K562 (cell line): ENCODE measurements around the gene VWA3B. TPM values are rescaled to one million over a fixed set of nuclear protein-coding genes. Genes with fewer than 3 reads are reported as not detected.
"Not testable (repeated sequence)": the region's sequence is repeated elsewhere in the genome, so short reads cannot be mapped to it uniquely, and the experiment has no call there.

Experiments
- ATAC-seq: fragments of 200-7000 bp; cut with Tn5 transposase; 3 replicates; pipeline ENCODE4 v1.9.1; 2020; ENCODE audit warnings: moderate library complexity
- BruUV-seq: library from RNA; stranded (reverse); fragments of 400-500 nt; replicated peaks from 2 replicates; lab custom pipeline; 2021; lab: Mats Ljungman, UMichigan
- CTCF ChIA-PET: fragments of 300-600 bp; formaldehyde crosslinking; extraction: SDS; loops from one replicate; lab custom pipeline; 2021; ENCODE audit warnings: low intra/inter-chr PET ratio; lab: Yijun Ruan, JAX
- POLR2A ChIA-PET: fragments of 300-600, 350-650 bp; sonication (Branson Sonifier 250); formaldehyde crosslinking; extraction: SDS; loops from one replicate; lab custom pipeline; 2021; ENCODE audit warnings: antibody characterized with exemption, inconsistent platforms; lab: Yijun Ruan, JAX
- DNase-seq, 4 experiments: peaks; one replicate each; pipeline versions ENCODE4 v3.0.0 to v3.0.0-alpha.2; 2011 to 2018; ENCODE audit warnings: low spot score in 3 of 4, mixed read lengths in 3 of 4; ENCODE audit errors: extremely low read depth in 1 of 4
- FAIRE-seq: peaks from 2 replicates; lab custom pipeline; 2011; peaks lifted over from hg19 to GRCh38; lab: Jason Lieb, UNC
- H2AFZ ChIP-seq: 2 replicates; pipeline ENCODE4 v1.6.0; 2011; ENCODE audit warnings: low read depth, low read length, control low read depth, inconsistent platforms
- H3K27ac ChIP-seq: fragments of 200-600 bp; 3 replicates; pipeline ENCODE4 v1.8.0; 2011; ENCODE audit warnings: low read depth, mild to moderate bottlenecking, control low read depth, inconsistent platforms, low read length, moderate library complexity, mixed read lengths; ENCODE audit errors: extremely low read depth
- H3K27me3 ChIP-seq, 2 experiments: fragments of 300-600 bp in 1 of 2; 2 replicates in 1 of 2; 3 replicates in 1 of 2; pipeline versions ENCODE4 v1.6.0 to v1.8.0; 2011; ENCODE audit warnings: inconsistent platforms in 2 of 2, low read length in 2 of 2, mild to moderate bottlenecking in 1 of 2, mixed read lengths in 1 of 2, moderate library complexity in 1 of 2; ENCODE audit not compliant: control insufficient read depth in 2 of 2, insufficient read depth in 2 of 2
- H3K36me3 ChIP-seq: fragments of 300-600 bp; 3 replicates; pipeline ENCODE4 v1.8.0; 2011; ENCODE audit warnings: mild to moderate bottlenecking, low read length, inconsistent platforms; ENCODE audit not compliant: control insufficient read depth, insufficient read depth
- H3K4me1 ChIP-seq, 2 experiments: fragments of 200-600 bp in 1 of 2; replicated peaks in 1 of 2; 2 replicates in 1 of 2; 3 replicates in 1 of 2; pipeline versions ENCODE4 v1.5.1 to v1.8.0; 2011; ENCODE audit warnings: inconsistent platforms in 2 of 2, low read length in 2 of 2, mild to moderate bottlenecking in 1 of 2, mixed read lengths in 1 of 2, moderate library complexity in 1 of 2; ENCODE audit not compliant: control insufficient read depth in 2 of 2, insufficient read depth in 2 of 2
- H3K4me2 ChIP-seq: 2 replicates; pipeline ENCODE4 v1.6.1; 2011; ENCODE audit warnings: low read length, control low read depth, inconsistent platforms, mixed read lengths; ENCODE audit not compliant: insufficient read depth
- H3K4me3 ChIP-seq: fragments of 200-600 bp; sonication (generic), shearing (Covaris generic); 2 replicates; pipeline ENCODE4 v1.5.1; 2016; ENCODE audit warnings: control low read depth, inconsistent platforms
- H3K79me2 ChIP-seq: fragments of 200-600 bp; 3 replicates; pipeline ENCODE4 v1.8.0; 2011; ENCODE audit warnings: low read length, inconsistent platforms; ENCODE audit not compliant: control insufficient read depth, insufficient read depth
- H3K9ac ChIP-seq, 2 experiments: 2 replicates each; pipeline versions ENCODE4 v1.6.0 to v1.6.1; 2011; ENCODE audit warnings: low read depth in 2 of 2, low read length in 2 of 2, control low read depth in 1 of 2, inconsistent platforms in 1 of 2, mild to moderate bottlenecking in 1 of 2, mixed read lengths in 1 of 2; ENCODE audit not compliant: insufficient read depth in 1 of 2
- H3K9me1 ChIP-seq: one replicate; pipeline ENCODE4 v1.6.0; 2011; ENCODE audit warnings: inconsistent platforms, mild to moderate bottlenecking, low read length, moderate library complexity; ENCODE audit not compliant: control insufficient read depth, insufficient read depth
- H3K9me3 ChIP-seq: replicated peaks from 2 replicates; pipeline ENCODE4 v1.5.1; 2011; ENCODE audit warnings: low read depth, low read length, inconsistent platforms; ENCODE audit not compliant: control insufficient read depth, insufficient read depth
- H4K20me1 ChIP-seq: replicated peaks from 2 replicates; pipeline ENCODE4 v1.6.1; 2011; ENCODE audit warnings: low read length, inconsistent platforms, mixed read lengths; ENCODE audit not compliant: control insufficient read depth, insufficient read depth
- FUS ChIP-seq: fragments of 200-400 bp; formaldehyde crosslinking; optimal IDR thresholded peaks from 2 replicates; pipeline ENCODE3; 2017; ENCODE audit warnings: low read depth, low read length
- KHSRP ChIP-seq: fragments of 450-650 bp; IDR thresholded peaks from 2 replicates; pipeline ENCODE4 v1.6.1; 2017
- MEF2A ChIP-seq: IDR thresholded peaks from 2 replicates; pipeline ENCODE4 v1.6.1; 2011; ENCODE audit warnings: low read depth, mild to moderate bottlenecking, low read length, moderate library complexity; ENCODE audit not compliant: control insufficient read depth
- MEF2D ChIP-seq: conservative IDR thresholded peaks from 2 replicates; pipeline ENCODE4 v1.6.1; 2016; ENCODE audit warnings: low read depth, missing genetic modification characterization, missing compliant biosample characterization
- SMARCB1 ChIP-seq: IDR thresholded peaks from 2 replicates; pipeline ENCODE4 v1.6.1; 2011; ENCODE audit warnings: improper control_type of control experiment, low read depth; ENCODE audit not compliant: insufficient read length
- WGBS: fragments of 100-300 bp; shearing (Covaris generic); methylation state at CpG from one replicate; pipeline ENCODE4 v1.1.6; 2016; ENCODE audit warnings: low coverage, mixed read lengths; ENCODE audit not compliant: insufficient coverage; ENCODE audit errors: missing lambda C conversion rate; 5-methylcytosine and 5-hydroxymethylcytosine counted together
- in situ Hi-C: fragments of 300-500 bp; cut with MboI; formaldehyde crosslinking; loops from 4 replicates; pipeline ENCODE4 v1.15.0; 2018; ENCODE audit warnings: inconsistent platforms, mixed read lengths
- intact Hi-C: fragments of 100-400 bp; cut with micrococcal nuclease; formaldehyde crosslinking; loops from 2 replicates; pipeline ENCODE4 v1.14.2; 2022
- polyA plus RNA-seq, 8 experiments: library from polyadenylated mRNA; depleted of rRNA in 4 of 8; stranded (reverse) in 5 of 8; unstranded in 3 of 8; fragments of >200 nt; fragmentation: Nextera tagmentation in 2 of 8; fragmentation: Illumina TruSeq in 1 of 8; extraction: Ambion mirVana in 2 of 8; extraction: Trizol in 1 of 8; gene quantifications; 2 replicates each; pipeline versions ENCODE4 v1.2.1 to v1.2.3, GENCODE V29; 2011 to 2014; ENCODE audit warnings: inconsistent platforms in 1 of 8, missing spikeins in 1 of 8
- total RNA-seq, 7 experiments: library from RNA; depleted of rRNA in 6 of 7; stranded (reverse); fragments of >200 nt in 6 of 7; fragmentation: Illumina TruSeq in 2 of 7; extraction: Trizol in 2 of 7; gene quantifications; 2 replicates each; pipeline versions ENCODE4 v1.2.1 to v1.2.3, GENCODE V29; 2011 to 2021; ENCODE audit warnings: low replicate concordance in 1 of 7
- TF ChIP-seq, protein P1 (sequence below): sonication (generic); formaldehyde crosslinking; IDR thresholded peaks from 2 replicates; pipeline ENCODE4 v1.8.0; 2022; ENCODE audit warnings: missing genetic modification reagents, mild to moderate bottlenecking, borderline replicate concordance
- TF ChIP-seq, protein P2 (sequence below): fragments of 450-650 bp; IDR thresholded peaks from one replicate; pipeline ENCODE4 v1.6.1; 2018; ENCODE audit warnings: mild to moderate bottlenecking, moderate library complexity; ENCODE audit not compliant: partially characterized antibody

The VWA3B gene
- total and polyA plus RNA-seq, 9 of the 15 experiments (the other 6 are each of a cell fraction or from before 2014, with no cell fraction given): not detected

DNA sequence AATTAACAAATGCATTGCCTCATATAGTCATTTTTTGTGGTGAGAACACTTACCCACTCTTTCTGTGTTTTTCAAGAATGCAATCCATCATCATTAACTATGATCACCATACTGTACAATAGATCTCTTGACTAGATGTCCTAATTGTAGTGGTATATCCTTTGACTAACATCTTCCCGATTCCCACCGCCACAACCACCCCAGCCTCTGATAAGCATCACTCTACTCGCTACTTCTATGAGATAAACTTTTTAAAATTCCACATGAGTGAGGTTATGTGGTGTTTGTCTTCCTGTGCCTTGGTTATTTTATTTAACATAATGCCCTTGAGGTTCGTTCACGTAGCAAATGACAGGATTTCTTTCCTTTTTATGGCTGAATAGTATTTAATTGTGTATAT, 6.6 kb downstream of the VWA3B start (continued):
- TF ChIP-seq, protein P1, sequence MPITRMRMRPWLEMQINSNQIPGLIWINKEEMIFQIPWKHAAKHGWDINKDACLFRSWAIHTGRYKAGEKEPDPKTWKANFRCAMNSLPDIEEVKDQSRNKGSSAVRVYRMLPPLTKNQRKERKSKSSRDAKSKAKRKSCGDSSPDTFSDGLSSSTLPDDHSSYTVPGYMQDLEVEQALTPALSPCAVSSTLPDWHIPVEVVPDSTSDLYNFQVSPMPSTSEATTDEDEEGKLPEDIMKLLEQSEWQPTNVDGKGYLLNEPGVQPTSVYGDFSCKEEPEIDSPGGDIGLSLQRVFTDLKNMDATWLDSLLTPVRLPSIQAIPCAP (CRISPR knock-in tag): no peak
- TF ChIP-seq, protein P2, sequence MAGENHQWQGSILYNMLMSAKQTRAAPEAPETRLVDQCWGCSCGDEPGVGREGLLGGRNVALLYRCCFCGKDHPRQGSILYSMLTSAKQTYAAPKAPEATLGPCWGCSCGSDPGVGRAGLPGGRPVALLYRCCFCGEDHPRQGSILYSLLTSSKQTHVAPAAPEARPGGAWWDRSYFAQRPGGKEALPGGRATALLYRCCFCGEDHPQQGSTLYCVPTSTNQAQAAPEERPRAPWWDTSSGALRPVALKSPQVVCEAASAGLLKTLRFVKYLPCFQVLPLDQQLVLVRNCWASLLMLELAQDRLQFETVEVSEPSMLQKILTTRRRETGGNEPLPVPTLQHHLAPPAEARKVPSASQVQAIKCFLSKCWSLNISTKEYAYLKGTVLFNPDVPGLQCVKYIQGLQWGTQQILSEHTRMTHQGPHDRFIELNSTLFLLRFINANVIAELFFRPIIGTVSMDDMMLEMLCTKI: no peak

DNA sequence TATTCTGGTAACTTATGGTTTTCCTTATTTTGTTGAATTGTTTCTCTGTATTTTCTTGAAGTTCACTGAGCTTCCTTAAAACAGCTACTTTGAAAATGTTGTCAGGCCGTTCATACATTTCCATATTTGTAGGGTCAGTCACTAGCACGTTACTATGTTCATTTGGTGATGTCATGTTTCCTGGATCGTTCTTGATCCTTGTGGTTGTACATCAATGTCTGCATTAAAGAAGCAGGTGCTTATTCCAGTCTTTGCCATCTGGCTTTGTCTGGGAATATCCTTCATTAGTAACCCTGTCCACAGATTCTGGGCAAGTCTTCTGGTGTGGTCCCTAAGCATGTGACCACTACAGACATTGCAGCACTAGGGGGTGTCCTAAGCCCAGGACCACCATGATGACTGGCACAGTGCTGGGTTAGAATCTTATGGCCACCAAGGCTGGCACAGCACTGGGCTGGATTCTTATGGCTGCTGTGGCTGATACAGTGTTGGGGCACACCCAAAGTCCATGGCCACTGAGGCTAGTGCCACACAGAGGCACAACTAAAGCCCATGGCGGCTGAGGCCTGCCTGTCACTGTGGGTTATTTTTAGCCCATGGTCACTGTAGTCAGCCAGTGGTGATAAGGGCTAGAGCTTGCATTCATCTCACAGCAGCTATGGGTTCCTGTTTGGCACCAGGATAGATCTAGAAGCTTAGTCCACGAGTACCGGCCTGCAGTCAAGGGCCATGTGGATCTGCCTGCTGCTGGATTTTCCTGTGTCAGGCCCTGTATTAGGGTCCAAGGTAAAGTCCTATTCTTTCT, 13.2 kb downstream of the VWA3B start:
- Histone ChIP-seq H3K9me3 (no peaks in the 10 kb centered on the region), H3K27ac (no peak overlapping the region), H3K4me2 (no peak overlapping the region), H3K4me3 (no peak overlapping the region), H4K20me1 (no peaks in the 10 kb centered on the region), H3K27me3 (no peaks in the 10 kb centered on the region), H3K9me1 (no peaks in the 10 kb centered on the region), H3K4me1 (no peaks in the 10 kb centered on the region), H3K9ac (no peak overlapping the region), H3K36me3 (no peaks in the 10 kb centered on the region), H3K79me2 (no peaks in the 10 kb centered on the region), H2AFZ (no peak overlapping the region)
- no peak for DNase-seq
- in situ Hi-C loops (no loop called here), intact Hi-C loops (no loop called here)
- TF ChIP-seq SMARCB1 (no peak), MEF2D (tag) (peak; percentile 88), KHSRP (no peak), MEF2A (peak; percentile 69; the same call in 1 of the 2 replicates), FUS (no peak)
- ChIA-PET POLR2A (no interaction called here), CTCF (no interaction called here)
- 3% methylated on average over 6 of the region's 6 CpGs for WGBS
- BruUV-seq: no TSS peak
- FAIRE-seq: no peak
- ATAC-seq: no peak

DNA sequence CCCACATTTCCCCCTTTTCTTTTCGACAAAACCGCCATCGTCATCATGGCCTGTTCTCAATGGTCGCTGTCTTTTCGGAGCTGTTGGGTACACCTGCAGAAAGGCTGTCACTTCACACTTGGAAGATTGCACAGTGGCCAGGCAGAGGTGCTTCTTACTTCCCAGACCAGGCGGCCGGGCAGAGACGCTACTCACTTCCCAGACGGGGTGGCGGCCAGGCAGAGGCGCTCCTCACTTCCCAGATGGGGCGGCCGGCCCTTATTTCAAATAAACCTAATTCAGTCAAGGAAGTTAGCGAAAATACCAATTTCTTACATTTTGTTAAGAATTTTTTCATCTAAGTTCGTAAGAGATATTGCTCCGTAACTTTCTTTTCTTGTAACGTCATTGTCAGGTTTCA, 15.3 kb downstream of the VWA3B start:
- DNase-seq, H4K20me1 ChIP-seq, CTCF ChIA-PET, H3K4me1 ChIP-seq, H3K4me3 ChIP-seq, FAIRE-seq, H3K27me3 ChIP-seq, BruUV-seq, H3K9me3 ChIP-seq, H3K4me2 ChIP-seq, POLR2A ChIA-PET, H3K9me1 ChIP-seq, H3K79me2 ChIP-seq, H2AFZ ChIP-seq, H3K27ac ChIP-seq, in situ Hi-C loops, intact Hi-C loops, ATAC-seq, H3K36me3 ChIP-seq, H3K9ac ChIP-seq: not testable (repeated sequence)
- WGBS: 9% methylated on average over 13 of the region's 17 CpGs
